ENCODE data around the gene CCNI2.

The CCNI2 gene

DNA sequence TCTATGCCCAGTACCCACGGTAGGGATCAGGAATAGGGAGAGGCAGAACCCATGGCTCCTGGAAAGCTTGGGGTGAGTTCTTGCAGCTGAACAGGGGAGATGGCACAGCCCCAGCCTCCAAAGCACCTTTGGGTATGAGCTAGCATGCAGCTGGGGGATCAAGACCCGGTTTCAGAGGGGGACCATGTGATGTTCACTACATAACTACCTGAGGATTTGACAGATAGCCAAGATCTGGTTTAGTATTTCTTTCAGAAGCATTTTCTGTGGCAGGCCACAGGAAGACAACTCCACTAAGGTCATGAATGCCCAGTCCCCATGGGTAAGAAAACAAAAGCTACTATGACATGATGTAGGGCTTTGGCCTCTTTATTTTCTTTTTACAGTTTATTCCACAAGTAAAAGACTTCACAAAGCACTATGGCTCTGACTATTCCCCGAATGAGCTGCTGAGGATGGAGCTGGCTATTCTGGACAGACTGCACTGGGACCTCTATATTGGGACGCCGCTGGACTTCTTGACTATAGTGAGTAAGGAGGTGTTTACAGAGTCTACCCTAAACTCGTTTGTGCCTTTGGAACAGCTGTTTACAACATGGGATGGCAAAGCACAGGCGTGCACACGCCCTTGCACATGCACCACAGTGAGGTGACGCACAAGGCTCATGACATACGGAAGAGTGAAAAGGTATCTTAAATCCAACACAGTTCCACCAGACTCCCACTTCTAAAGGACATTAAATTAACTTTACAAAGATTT is 3.4 kb downstream of the CCNI2 start:
- no peak for DNase-seq

DNA sequence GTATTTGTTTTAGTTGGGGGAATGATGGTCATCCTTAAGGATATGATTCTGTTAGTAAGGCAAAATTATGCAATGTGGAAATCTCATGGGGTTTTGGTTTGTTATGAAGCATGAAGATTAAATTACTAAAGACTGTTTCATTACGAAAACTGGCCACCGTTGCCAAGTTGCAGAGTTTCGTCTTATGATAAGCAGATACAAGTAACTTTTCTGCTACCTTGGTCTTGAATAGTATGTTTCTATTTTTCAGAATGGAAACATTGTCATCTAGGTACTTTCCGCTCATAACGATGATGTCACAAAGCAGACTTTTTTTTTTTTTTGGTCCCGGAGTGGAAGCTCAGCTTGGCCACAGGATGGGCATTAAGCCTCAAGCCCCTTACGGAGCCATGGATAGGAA is 4.2 kb downstream of the CCNI2 start:
- no peak for DNase-seq

DNA sequence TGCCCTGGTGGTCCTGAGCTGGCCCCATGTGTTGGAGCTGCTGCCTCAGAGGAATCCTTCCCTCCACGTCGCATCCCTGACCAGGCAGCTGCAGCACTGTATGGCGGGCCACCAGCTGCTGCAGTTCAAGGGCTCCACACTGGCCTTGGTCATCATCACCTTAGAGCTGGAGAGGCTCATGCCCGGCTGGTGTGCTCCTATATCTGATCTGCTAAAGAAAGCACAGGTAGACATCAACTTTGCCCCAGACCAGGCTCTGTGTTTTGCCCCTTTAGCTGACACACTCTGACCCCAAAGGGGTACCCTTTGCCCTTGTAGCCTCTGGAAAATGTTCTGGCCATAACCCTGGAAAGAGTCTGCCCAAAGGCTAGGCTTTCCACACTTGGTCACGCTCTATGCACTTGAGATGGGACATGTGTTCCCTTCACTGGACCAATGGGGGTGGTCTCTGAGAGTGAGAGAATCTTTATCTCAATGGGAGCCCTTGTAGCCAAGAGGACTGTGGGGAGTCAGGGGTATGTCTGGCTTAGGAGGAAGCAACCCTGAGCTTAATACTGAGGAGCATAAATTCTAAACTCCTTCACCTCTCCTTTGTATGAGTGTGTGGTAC is 4.8 kb downstream of the CCNI2 start:
- no peak for DNase-seq

DNA sequence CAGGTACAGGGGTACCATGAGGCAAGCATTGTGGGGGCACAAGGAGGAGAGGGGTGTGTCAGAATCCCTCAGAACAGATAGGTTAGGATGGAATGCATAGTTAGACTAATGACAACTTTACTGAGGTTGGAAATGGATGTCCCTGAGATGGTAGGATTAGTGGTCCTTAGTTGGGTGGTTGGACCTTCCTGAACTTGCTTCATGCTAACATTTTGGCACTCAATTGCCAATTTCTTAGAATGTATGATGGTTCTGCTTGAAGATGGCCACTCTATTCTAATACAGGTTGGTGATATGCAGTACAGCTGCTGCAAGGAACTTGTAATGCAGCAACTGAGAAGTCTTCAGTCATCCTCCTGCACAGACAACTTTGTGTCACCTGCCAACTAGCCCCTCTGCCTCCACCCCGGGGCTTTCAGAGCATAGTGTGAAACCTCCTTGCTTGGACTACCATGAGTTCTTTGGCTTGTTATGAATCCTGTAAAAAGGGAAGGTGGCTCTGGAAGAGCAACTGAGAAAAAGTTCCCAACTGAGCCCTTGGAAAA is 5.4 kb downstream of the CCNI2 start:
- DNase-seq = no peak

DNA sequence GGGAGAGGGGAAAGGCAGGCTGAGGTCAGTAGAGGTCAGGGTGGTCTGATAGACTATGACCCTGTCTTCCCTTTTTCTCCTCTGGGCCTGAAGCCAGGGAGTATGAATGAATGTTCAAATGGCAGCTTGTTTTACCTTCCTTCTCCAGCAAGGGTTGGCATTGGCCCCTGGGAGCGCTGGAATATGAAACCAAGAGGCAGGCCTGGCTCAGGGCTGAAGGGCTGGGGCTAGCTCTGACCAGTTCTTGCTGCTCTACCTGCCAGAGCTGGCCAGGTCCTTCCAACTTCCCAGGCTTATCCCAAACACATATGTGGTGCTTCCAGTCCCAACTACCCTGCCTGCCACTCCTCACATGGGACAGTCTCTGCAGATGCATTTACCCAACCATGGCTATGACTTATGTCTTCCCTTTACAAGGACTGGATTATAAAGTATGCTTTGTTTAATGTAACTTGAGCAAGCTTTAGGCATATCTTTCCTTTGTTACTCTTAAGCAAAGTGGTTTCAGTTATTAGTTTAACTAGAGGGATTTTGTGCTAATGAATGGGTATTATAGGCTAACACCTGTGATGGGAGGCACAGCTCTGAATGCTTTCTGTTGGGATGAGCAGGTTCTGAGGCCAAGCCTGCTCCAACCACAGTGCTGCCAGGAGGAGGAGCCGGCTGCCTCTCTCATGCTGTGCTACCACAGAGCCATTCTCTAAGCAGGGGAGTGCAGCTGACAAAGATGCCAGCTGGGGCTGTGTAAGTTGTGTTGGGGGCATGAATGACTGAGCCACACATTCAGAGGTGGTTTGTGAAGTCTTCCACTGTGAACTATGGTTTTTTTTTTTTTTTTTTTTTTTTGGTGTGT is 6.1 kb downstream of the CCNI2 start:
- DNase-seq = no peak

DNA sequence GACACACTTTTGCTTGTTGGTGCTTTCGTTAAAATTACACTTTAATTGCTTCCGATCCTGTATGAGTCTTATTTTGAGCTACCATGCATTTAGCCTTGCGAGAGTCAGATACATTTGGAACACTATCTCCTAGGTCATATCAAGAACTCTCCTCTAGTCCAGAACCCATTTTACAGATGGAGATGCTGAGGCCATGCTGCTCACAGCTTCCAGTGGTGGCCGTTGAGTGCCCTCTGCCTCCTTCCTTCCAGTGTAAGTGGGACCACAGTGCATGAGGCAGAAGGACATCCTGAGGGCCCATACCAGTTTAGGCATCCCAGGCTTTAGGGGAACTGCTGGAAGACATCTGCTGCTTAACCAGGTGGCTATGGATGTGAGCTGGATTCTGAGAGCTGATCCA is 6.9 kb downstream of the CCNI2 start:
- DNase-seq = no peak

DNA sequence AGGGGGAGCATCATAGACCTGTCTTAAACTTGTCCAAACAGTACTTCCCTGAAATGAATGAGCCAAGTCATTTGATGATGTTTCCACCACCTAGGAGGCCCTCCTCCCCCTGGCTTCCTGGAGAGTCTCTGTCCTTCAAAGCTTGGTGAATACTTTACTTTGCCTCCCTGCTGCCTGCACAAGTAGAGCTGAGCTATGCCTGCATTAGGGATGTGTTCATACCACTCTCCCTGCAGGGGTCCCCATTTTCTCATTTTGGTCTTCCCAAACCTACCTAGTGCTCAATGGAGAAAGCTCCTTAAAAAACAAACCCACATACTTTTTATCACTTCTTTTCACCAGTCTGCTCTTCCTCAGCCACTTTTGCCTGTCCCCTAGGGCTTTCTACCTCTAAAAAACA is 7.7 kb downstream of the CCNI2 start:
- DNase-seq = no peak

DNA sequence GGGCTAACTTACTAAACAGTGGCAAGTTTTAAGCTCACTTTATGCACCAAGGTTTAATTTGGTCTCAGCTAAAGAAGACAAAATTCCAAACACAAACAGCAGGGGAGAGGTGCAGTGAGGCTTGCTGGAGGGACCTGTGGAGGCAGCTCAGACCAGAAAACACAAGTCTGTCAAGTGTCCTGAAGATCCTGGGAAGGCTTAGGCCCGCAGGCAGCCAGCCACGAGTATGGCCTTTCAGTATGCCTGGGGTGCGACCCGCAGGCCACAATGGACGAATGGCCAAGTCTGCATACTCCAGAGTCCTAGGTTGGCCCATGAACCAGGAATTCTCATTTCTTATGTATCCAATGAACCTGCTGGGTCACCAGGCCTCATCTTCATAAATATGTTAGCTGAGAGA is 9.3 kb downstream of the CCNI2 start:
- DNase-seq = no peak

DNA sequence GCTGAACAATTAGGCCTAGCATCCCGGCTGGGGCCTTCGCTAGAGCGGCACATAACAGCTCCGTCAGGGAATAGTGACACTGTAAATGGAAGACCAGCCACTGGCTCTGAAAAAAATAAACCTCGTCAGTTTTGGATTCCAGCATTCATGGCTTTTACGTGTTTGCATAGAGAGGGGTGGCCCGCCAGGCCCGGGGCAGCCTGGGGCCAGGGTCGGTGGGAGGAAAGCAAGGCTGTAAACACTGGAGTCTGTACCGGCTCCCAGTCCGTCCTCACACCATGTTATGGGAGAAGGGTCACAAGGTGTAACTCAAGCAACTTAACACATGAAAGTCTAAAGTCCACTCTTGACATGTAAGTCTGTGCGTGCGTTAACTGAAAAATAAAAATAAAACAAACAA is 11.2 kb downstream of the CCNI2 start:
- no peak for DNase-seq

DNA sequence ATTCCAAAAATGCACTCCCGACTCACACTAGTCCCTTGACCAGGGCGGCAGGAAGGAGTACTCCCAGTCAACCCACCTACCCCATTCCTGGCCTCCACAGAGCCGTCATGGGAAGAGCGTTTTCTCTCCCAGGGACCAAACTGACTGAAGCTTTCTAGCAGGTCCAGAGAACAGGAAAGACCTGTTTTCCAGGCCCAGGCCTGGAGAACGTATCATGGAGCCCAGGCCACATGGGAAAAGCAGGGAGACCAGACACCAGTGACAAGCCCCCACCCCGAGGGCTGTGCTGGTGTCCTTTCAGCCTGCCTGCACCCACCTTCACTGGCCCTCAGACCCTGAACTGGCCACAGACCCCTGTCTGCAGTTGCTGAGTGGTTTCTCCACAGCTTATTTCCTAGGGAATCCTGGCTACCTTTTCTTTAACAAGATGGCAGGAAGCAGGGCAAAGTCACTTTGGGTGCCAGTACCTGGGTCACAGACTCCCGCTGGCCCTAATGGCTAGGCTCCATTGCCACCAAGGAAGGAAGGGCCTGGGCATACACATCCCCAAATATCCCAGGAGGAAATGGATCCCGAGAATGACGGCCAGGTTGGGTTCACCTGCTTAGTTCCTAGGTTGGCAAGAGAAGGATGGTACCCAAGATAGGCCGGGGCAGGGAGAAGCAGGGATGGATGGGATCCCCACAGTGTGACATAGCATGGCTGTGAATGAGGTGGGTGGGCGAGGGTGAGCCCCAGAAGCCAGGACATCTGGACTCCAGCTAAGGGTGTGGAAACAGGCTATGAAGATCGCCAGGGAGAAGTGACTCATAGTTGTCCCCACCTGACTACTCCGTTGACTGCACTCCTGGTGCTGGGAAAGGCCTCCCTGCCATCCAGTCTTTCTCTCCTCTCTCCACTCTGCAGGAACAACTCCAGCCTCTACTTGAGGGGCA is 12.2 kb downstream of the CCNI2 start:
- no peak for DNase-seq

DNA sequence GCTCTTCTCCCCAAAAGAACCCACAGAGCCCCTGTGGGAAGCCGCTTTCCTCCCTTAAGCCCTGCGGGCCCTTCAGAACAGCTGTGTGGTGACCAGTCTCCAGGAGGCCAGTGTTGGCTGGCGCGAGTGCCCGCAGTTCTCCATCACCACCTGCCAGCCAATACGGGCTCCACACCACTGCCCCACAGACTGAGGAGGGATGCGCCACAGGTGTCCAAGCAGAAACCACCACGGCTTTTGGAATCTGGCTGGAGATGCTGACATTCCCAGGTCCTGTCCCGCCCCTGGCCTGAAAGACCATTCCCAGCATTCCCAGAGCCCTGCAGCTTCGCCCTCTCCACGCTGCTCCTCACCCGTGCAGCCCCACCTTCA is 12.8 kb downstream of the CCNI2 start:
- no peak for DNase-seq

DNA sequence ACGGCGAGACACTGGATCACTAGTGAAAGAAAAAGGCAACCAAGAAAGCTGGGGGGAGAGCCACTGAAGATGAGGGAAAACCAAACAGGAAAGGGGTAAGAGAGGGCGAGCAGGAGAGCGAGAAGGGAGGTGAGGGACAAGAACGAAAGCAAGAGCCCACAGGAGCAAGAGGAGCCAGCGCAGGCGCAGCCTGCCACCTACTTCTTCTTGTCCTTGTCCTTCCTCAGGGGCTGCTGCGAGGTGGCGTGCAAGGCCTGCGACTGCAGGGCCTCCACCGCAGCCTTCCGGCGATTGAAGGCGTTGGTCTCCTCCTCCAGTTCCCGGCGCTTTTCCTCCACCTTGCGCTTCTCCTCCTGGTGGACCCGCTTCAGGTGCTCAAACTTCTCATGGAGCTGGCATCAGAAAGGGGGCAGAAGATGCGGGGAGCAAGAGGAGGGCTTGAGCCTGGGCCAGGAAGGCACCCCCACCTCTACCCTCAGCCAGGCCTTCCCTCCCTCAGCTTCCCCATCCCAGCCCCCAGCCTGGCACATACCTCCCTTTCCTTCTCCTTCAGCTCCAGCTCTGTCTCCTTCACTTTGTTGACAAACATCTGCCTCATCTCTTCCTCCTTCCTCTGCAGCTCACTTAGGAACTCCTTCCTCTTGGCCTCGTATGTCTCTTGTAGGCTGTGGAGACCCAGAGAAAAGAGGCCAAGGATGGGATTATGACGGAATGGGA is 13.5 kb downstream of the CCNI2 start:
- no peak for DNase-seq

DNA sequence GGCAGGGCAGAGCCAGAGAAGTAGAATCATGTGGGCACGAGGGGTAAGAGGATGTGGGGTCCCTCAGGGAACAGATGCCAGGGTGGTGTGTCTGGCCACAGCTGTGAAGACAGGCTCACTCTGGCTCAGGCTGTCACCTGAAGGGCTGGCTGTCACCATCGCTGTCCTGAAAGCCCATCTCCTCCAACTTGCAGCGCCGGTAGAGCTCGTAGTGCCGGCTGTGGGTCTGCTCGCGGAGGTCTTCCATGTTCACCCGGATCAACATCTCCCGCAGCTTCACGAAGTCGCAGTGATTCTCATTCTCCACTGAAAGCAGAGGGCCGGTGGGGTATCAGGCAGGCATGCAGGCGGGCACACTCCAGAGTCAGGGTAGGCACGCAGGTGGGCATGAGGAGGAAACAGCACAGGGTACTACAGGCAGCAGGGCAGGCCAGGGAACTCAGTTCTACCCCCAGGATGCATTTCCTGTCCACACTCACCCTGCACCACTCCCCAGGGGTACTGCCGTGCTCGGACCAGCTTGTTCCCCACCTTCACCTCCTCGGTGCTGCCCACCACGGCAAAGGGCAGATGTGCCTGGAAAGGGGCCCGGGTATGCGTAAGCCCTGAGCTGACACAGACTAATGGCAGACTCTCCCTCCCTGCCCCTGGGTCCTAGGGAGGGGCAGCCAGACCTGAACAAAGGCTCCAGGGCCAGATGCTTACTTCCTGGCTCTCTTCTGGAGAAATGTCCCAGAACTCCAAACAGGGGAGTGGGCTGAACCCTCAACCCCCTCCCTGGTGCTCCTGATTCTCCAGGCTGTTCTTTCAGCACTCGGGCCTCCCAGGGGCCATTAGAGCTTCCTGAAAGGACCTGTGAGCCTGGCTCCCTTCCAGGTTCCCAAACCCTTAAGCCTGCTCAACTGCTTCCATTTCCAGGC is 14.4 kb downstream of the CCNI2 start:
- no peak for DNase-seq

DNA sequence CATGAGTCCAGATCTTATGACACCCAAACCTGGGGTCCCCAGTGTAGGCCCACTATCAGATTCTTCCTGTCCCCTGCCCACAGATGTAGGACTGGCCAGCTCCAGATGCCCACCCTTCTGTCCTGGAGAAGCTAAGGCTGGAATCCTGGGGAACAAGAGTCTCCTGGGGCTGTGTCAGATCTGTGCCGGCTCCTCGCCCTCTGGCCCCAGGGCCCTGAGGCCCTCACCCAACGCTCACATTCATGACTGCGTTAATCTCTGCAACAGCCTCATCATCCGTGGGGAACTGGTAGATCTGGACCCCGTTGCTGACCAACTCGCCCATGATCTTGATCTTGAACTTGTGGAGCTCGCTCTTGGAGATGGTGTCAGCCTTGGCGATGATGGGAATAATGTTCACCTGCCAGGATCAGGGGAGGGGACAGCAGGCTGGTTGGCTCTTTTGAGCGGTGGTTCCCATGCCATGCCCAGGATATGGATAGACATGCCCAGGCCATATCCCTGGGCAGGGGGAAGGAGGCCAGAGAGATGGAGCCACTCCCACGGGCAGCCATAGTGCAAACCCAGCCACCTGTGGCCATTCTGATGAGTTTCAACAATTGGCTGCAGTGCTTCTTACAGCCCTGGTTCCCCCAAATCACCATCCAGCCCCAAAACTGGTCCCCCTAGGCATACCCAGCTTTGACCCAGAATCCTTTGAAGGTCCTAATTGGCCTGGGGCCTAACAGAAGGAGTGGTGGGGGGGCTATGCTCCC is 15.2 kb downstream of the CCNI2 start:
- no peak for DNase-seq

DNA sequence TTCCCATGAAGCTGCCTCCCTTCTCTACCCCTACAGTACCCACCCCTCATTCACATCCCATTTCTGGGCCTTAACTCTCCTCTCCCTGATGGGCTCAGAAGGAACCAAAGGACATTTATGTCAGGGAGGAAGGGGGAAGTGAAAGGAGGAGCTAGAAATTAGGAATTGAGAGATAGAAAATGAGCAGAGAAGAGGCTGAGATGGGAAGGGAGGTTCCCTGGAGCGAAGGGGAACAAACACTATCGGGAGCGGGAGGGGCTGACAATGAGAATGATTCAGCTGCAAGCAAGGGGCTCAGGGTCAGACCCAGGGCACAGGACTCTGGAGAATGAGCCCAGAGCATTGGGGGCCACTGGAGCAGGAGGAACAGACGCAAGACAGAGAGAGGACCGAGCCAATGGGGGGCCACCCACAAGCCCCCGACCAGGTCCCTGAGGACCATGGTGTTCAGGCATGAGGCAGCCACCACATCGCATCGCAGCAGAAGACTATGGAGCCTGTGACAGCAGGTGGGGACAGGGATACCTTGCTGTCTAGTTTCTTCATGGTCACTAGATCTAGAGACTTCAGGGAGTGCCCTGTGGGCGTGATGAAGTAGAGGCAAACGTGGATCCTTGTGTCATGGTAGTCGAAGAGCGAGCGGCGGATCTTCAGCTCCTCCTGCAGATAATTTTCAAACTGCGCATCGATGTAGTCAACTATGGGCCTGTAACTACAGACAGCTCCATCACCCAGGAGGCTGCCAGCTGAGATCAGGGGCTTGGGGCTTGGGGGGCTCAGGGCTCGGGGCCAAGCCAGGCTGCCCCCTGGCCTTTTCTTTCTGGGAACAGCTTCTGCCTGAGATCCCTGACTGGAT is 16.2 kb downstream of the CCNI2 start:
- DNase-seq = no peak

DNA sequence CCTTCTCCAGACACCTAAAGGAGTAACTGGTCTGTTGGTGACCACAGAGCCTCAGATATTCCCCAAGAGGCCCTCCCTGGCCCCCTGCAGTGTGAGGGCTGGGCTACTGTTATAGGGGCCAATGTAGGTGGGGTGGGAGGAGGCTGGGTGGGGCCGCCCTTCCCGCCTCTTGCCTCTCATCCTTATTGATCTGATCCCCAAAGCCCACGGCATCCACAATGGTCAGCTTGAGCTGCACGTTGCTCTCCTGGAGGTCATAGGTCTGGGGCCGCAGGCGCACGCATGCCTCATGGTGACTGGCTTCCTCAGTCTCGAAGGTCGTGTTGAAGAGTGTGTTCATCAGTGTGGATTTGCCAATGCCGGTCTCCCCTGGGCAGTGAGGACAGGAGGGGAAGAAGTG is 16.8 kb downstream of the CCNI2 start:
- no peak for DNase-seq

DNA sequence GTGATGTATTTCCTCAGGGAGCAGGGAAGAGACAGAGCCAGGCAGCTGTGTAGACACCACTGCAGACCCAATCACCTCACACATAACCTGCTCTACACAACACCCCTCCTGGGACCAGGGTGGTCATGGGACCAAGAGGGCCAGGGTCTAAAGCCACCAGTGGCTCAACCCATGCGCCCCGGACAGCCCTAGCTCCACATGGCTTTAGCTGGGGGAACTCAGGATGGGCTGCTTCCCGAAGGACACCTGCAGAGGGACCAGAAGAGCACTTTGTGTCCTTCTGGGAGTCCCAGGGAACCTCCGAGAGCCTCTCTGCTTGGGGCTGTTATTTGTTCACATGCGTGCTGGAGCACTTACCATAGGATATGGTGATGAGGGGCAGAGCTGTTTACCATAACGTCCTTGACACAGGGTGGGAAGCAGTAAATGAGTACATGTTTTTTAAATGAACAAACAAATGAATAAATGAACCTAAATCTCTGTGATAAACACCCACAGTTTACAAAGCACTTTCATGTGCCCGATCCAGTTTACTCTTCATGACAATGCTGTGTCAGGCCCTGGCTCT is 17.5 kb downstream of the CCNI2 start:
- no peak for DNase-seq

DNA sequence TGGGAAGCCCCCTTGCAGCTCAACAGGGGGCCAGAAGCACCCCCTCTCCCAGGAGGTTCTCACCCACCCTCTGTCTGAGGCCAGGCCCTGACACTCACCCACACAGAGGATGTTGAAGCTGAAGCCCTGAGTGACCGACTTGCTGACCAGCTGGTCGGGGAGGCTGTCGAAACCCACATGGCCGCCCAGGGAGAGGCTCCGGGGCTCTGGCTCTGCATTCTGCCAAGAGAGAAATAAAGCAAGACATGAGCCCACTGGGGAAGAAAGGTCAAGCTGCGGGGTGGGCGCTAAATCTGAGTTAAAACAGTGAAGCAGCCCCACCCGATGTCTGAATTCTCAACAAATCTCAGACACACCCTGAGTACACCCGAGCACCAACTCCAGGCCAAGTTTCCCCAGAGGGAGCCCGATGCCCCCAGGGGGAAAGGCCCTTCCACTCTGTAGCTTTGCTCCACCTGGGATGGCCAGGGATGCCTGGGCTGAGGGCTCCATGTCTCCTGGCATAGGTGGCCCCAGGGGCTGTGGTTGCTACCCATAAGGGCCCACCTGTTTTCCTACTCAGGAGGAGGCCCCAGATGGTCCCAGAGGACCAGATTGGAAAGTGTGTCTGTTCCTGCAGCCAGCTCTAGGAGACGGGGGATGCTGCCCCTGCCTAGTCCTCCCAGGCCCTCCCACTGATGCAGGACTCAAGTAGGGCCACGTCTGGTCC is 18.2 kb downstream of the CCNI2 start:
- no peak for DNase-seq

Data from T1000 (cell line).